Measurements from ENCODE around the gene DCST2. TPM values are rescaled to one million over a fixed set of nuclear protein-coding genes. Genes with fewer than 3 reads are reported as not detected.

The DCST2 gene
- total and polyA plus RNA-seq, 3 experiments from 2014 or later, result 0.09 to 0.16 TPM; not detected in 1

DNA sequence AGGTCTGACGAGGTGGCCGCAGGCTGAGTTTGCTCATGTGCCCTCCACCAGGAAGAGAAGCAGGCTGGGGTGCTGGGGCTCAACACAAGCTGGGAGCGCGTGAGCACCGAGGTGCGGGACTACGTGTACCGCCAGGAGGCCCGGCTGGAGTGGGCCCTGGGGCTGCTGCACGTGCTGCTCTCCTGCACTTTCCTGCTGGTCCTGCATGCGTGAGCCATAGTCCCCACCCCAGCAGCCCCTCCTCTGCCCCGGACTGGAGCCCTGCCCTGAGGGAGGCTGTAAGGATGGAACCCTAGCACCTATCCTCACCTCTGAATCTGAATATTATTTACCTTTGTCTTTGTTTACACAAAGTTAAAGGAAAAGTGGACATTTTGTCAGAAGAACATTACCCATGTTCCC is 9.7 kb upstream of the DCST2 start:
- H3K9me3 Mint-ChIP-seq, result no peaks in the 10 kb centered on the region

DNA sequence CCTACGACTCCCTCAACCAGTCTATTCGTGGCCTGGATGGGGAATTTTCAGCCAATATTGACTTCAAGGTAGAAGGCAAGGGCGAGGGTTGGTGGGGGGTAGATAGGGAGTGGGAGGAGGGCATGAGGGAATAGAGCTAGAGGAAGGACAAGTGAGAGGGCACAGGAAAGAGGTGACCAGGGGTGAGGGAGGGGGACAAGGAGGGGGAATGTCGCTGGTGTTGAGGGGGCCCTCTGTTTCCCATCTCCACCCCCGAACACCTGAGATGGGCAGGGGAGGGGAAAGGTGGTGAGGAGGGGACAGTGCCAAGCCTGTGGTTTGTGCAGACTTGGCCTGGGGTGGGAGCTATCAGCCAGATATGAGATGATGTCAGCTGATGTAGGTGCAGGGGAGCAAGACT is 9.2 kb upstream of the DCST2 start:
- H3K27me3 Mint-ChIP-seq, result peaks cover 4 to 18% of the 10 kb centered on the region in 2 donors
- no peak overlapping the region for H3K27ac Mint-ChIP-seq
- Histone ChIP-seq H3K27me3 (ENCODE audit: insufficient read depth, low read length, poor library complexity, severe bottlenecking) (no peaks in the 10 kb centered on the region), H3K9me3 (ENCODE audit: low read length) (no peaks in the 10 kb centered on the region), H3K27ac (ENCODE audit: low read depth, low read length) (no peak overlapping the region), H3K4me1 (ENCODE audit: insufficient read depth, low read length) (no peaks in the 10 kb centered on the region), H3K36me3 (ENCODE audit: insufficient read depth, low read length) (no peaks in the 10 kb centered on the region), H3K4me3 (ENCODE audit: low read length) (no peak overlapping the region)
- peaks cover 0 to 5% (median 0%) of the 10 kb centered on the region in 3 donors for H3K4me1 Mint-ChIP-seq
- H3K4me3 Mint-ChIP-seq, result no peak overlapping the region
- no peak for DNase-seq
- CTCF ChIA-PET, result interaction anchor here (0.6 to 10.2 kb wide), 5 partner anchors 16 to 158 kb away, joined by 3 to 172 read pairs (median 12); partner anchors contain the start of genes EFNA4 and FLAD1
- POLR2A ChIA-PET, result no interaction called here
- H3K36me3 Mint-ChIP-seq, result no peaks in the 10 kb centered on the region
- no peaks in the 10 kb centered on the region for H3K9me3 Mint-ChIP-seq

More for the DNA sequence above, 9.7 kb upstream of the DCST2 start:
- ChIA-PET CTCF (interaction anchor here (0.8 to 10.2 kb wide), 13 partner anchors 10 to 484 kb away, joined by 3 to 172 read pairs (median 7); partner anchors contain the start of genes DCST1, DCST2, EFNA4 and FLAD1), POLR2A (no interaction called here)
- Histone ChIP-seq H3K4me1 (ENCODE audit: insufficient read depth, low read length) (no peaks in the 10 kb centered on the region), H3K27ac (ENCODE audit: low read depth, low read length) (no peak overlapping the region), H3K4me3 (ENCODE audit: low read length) (no peak overlapping the region), H3K27me3 (ENCODE audit: insufficient read depth, low read length, poor library complexity, severe bottlenecking) (no peaks in the 10 kb centered on the region), H3K9me3 (ENCODE audit: low read length) (no peaks in the 10 kb centered on the region), H3K36me3 (ENCODE audit: insufficient read depth, low read length) (no peaks in the 10 kb centered on the region)
- Mint-ChIP-seq H3K36me3 (no peaks in the 10 kb centered on the region), H3K4me3 (no peak overlapping the region), H3K4me1 (peaks cover 0 to 5% (median 0%) of the 10 kb centered on the region in 3 donors), H3K27me3 (peaks cover 3 to 16% of the 10 kb centered on the region in 2 donors), H3K27ac (no peak overlapping the region)
- DNase-seq, result no peak

DNA sequence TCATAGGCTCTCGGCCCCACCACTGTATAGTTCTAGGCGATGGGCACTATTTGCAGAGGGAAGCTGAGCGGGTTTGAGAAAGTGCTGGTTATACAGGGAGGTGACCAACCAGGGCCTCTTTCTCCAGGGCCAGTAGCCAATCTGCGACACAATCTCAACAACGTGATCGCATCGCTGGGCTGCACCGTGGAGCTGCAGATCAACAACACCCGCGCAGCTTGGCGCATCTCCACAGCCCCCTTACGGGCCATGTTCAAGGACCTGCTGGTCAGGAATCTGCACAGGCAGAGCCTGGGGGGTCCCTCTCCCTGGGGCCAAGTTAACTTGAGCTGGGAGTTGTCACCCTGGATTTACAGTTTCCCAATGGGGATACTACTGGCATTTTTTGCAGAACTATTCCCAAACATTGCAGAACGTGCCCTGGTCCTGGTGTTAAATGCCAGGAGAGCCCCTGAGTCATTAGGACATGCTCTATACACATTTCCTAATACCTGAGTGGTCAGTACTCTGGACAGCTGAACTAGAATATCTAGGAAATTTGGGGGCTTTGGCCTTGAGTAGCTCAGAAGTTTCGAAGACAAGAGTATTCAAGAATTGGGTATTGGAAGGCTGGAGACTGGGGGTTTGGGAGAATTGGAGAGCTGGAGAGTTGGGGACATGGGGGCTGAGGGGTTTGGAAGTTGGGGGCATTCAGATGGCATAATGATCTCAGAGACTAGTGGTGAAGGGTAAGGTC is 6.9 kb upstream of the DCST2 start:
- H3K9me3 ChIP-seq (ENCODE audit: low read length), result no peaks in the 10 kb centered on the region
- CTCF ChIA-PET, result interaction anchor here (0.7 to 10.2 kb wide), 6 partner anchors 9 to 85 kb away, joined by 3 to 172 read pairs (median 5); partner anchors contain the start of genes ADAM15, EFNA4 and PBXIP1
- no peaks in the 10 kb centered on the region for H3K4me1 ChIP-seq (ENCODE audit: insufficient read depth, low read length)
- POLR2A ChIA-PET, result no interaction called here
- Mint-ChIP-seq H3K27me3 (peaks cover 5 to 18% of the 10 kb centered on the region in 2 donors), H3K36me3 (no peaks in the 10 kb centered on the region), H3K9me3 (no peaks in the 10 kb centered on the region), H3K27ac (no peak overlapping the region), H3K4me1 (peaks cover 0 to 5% (median 0%) of the 10 kb centered on the region in 3 donors), H3K4me3 (no peak overlapping the region)
- no peaks in the 10 kb centered on the region for H3K36me3 ChIP-seq (ENCODE audit: insufficient read depth, low read length)
- no peak for DNase-seq
- no peak overlapping the region for H3K27ac ChIP-seq (ENCODE audit: low read depth, low read length)
- H3K27me3 ChIP-seq (ENCODE audit: insufficient read depth, low read length, poor library complexity, severe bottlenecking), result no peaks in the 10 kb centered on the region
- no peak overlapping the region for H3K4me3 ChIP-seq (ENCODE audit: low read length)

DNA sequence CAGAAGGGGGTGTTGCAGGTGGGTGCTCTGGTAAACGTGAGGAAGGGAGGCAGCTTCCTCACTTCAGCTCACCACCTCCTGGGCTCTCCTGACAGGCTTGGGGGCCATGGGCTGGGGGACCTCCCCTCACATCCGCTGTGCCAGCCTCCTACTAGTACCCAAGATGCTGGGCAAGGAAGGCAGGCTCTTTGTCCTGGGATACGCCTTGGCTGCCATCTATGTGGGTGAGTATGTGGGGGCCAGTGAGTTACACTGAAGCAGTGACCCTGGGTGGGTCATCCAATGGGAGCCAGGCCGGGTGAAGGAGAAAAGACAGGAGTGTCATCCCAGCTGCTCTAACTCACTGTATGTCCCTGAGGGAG is 5.7 kb upstream of the DCST2 start:
- CTCF ChIA-PET, result interaction anchor here (1.3 to 2.7 kb wide), 3 partner anchors 12 to 52 kb away, joined by 5 to 12 read pairs (median 5); partner anchors contain the start of gene ADAM15
- Mint-ChIP-seq H3K4me3 (no peak overlapping the region), H3K36me3 (no peaks in the 10 kb centered on the region), H3K4me1 (no peaks in the 10 kb centered on the region), H3K27me3 (peaks cover 3 to 23% of the 10 kb centered on the region in 2 donors), H3K27ac (no peak overlapping the region), H3K9me3 (no peaks in the 10 kb centered on the region)
- H3K9me3 ChIP-seq (ENCODE audit: low read length), result no peaks in the 10 kb centered on the region
- POLR2A ChIA-PET, result no interaction called here
- no peaks in the 10 kb centered on the region for H3K36me3 ChIP-seq (ENCODE audit: insufficient read depth, low read length)
- H3K27me3 ChIP-seq (ENCODE audit: insufficient read depth, low read length, poor library complexity, severe bottlenecking), result no peaks in the 10 kb centered on the region
- DNase-seq, result no peak
- H3K27ac ChIP-seq (ENCODE audit: low read depth, low read length), result no peak overlapping the region
- H3K4me1 ChIP-seq (ENCODE audit: insufficient read depth, low read length), result no peaks in the 10 kb centered on the region
- no peak overlapping the region for H3K4me3 ChIP-seq (ENCODE audit: low read length)

DNA sequence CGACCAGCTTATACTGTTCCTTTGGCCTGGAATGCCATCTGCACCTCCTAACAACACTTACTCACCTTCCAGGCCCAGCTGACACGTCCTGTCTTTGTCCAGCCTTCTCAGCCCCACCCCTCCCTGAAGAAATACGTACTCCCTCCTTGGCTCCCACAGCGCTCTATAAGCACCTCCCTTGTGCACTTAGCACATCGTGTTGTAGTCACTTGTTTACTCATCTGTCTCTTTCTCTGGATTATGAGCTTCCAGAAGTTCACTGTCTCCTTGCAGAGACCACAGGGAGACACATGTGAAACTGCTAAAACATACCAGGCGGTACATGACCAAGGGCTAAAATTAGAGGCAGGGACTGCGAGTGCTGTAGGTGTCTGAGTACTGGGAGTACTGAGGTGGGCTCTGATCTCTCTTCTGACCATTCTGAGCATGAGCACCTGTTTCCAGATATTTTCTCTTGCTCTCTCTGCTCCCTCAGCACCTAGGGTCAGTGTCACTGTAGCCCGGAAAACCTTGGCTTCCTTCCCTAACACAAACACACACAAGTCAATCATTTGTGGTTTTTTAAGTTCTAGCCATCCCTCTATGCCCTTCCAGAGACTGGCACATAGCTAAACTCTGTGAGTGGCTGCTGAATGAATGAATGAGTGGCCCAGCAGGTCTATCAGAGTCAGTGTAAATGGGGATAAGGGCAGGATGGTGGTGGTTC is 5.2 kb upstream of the DCST2 start:
- Histone ChIP-seq H3K4me1 (ENCODE audit: insufficient read depth, low read length) (no peaks in the 10 kb centered on the region), H3K27me3 (ENCODE audit: insufficient read depth, low read length, poor library complexity, severe bottlenecking) (no peaks in the 10 kb centered on the region), H3K36me3 (ENCODE audit: insufficient read depth, low read length) (no peaks in the 10 kb centered on the region), H3K4me3 (ENCODE audit: low read length) (no peak overlapping the region), H3K27ac (ENCODE audit: low read depth, low read length) (no peak overlapping the region), H3K9me3 (ENCODE audit: low read length) (no peaks in the 10 kb centered on the region)
- no peaks in the 10 kb centered on the region for H3K4me1 Mint-ChIP-seq
- ChIA-PET CTCF (interaction anchor here (1.3 to 2.7 kb wide), 4 partner anchors 12 to 53 kb away, joined by 5 to 12 read pairs (median 5); partner anchors contain the start of gene ADAM15), POLR2A (no interaction called here)
- H3K27me3 Mint-ChIP-seq, result peaks cover 5 to 23% of the 10 kb centered on the region in 2 donors
- no peak for DNase-seq
- H3K9me3 Mint-ChIP-seq, result no peaks in the 10 kb centered on the region
- peak overlapping the region in 3 of 8 donors; percentile 9 to 70 (median 42) for H3K27ac Mint-ChIP-seq
- no peak overlapping the region for H3K4me3 Mint-ChIP-seq
- H3K36me3 Mint-ChIP-seq, result no peaks in the 10 kb centered on the region

DNA sequence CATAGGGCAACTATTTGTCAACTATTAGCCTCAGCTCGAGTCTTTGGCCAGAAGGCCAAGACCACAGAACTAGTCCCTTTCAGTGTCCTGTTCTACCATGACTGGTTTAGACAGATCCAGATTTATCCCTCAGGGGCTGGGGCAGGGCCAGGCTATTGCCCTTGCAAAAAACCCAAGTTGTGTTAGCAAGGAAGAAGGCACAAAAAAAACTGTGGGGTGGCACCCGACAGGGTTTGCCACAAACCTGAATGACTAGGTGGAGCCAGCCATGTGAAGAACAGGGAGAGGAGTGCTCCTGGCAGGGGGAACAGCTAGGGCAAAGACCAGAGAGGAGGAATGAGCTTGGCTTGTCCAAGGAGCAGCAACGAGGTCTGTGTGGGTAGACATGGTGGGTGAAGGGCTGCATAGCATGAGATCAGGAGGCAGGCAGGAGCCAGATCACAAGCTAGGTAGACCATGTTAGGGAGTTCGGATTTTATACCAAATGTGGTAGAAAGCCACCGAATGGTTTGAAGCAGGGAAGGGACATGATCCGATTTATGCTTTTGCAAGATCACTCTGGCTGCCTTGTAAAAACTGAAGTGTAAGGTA is 4.4 kb upstream of the DCST2 start:
- H3K9me3 Mint-ChIP-seq, result no peaks in the 10 kb centered on the region
- H3K27me3 Mint-ChIP-seq, result peaks cover 5 to 23% of the 10 kb centered on the region in 2 donors
- Histone ChIP-seq H3K4me3 (ENCODE audit: low read length) (no peak overlapping the region), H3K9me3 (ENCODE audit: low read length) (no peaks in the 10 kb centered on the region), H3K4me1 (ENCODE audit: insufficient read depth, low read length) (no peaks in the 10 kb centered on the region), H3K27me3 (ENCODE audit: insufficient read depth, low read length, poor library complexity, severe bottlenecking) (no peaks in the 10 kb centered on the region), H3K36me3 (ENCODE audit: insufficient read depth, low read length) (no peaks in the 10 kb centered on the region), H3K27ac (ENCODE audit: low read depth, low read length) (no peak overlapping the region)
- ChIA-PET POLR2A (interaction anchor here (0.7 kb wide), 1 partner anchor 117 kb away, joined by 6 read pairs; no protein-coding TSS in a partner anchor), CTCF (interaction anchor here (0.6 to 2.7 kb wide), 5 partner anchors 13 to 54 kb away, joined by 3 to 12 read pairs (median 5); partner anchors contain the start of gene ADAM15)
- H3K36me3 Mint-ChIP-seq, result no peaks in the 10 kb centered on the region
- H3K4me1 Mint-ChIP-seq, result no peaks in the 10 kb centered on the region
- DNase-seq, result no peak
- H3K27ac Mint-ChIP-seq, result peak overlapping the region in 1 of 8 donors; percentile 40
- H3K4me3 Mint-ChIP-seq, result no peak overlapping the region

DNA sequence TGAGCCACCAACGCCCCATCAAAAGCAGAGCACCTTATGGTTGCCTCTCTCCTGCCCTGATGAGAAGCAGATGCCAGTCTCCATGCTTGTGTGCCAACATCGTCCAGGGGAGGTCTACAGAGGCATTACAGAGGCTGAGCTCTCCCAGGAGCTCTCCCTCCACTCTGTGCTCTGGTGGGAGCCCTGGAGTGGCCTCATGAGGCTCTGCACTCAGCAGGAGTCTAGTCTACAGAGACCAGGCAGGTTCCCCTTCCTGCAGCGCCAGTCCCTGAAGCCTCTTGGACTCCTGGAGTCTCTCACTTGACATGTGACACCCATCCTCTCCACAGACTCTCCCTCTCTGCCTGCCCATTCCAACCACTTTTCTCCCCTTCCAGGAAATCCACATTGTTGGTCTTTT is 3.5 kb upstream of the DCST2 start:
- H3K27ac Mint-ChIP-seq, result no peak overlapping the region
- Histone ChIP-seq H3K4me3 (ENCODE audit: low read length) (no peak overlapping the region), H3K36me3 (ENCODE audit: insufficient read depth, low read length) (no peaks in the 10 kb centered on the region), H3K27ac (ENCODE audit: low read depth, low read length) (no peak overlapping the region), H3K4me1 (ENCODE audit: insufficient read depth, low read length) (no peaks in the 10 kb centered on the region), H3K9me3 (ENCODE audit: low read length) (no peaks in the 10 kb centered on the region), H3K27me3 (ENCODE audit: insufficient read depth, low read length, poor library complexity, severe bottlenecking) (no peaks in the 10 kb centered on the region)
- peaks cover 5 to 19% of the 10 kb centered on the region in 2 donors for H3K27me3 Mint-ChIP-seq
- ChIA-PET CTCF (interaction anchor here (0.6 to 2.7 kb wide), 3 partner anchors 19 to 49 kb away, joined by 3 to 12 read pairs (median 5); no protein-coding TSS in a partner anchor), POLR2A (interaction anchor here (0.7 kb wide), 1 partner anchor 117 kb away, joined by 6 read pairs; no protein-coding TSS in a partner anchor)
- no peak for DNase-seq
- no peaks in the 10 kb centered on the region for H3K4me1 Mint-ChIP-seq
- H3K4me3 Mint-ChIP-seq, result no peak overlapping the region
- H3K36me3 Mint-ChIP-seq, result no peaks in the 10 kb centered on the region
- no peaks in the 10 kb centered on the region for H3K9me3 Mint-ChIP-seq

All from CD8-positive, alpha-beta memory T cell (primary cell).